Osteoblast (primary cell): ENCODE results near the gene UTP18. TPM values are rescaled to one million over a fixed set of nuclear protein-coding genes. Genes with fewer than 3 reads are reported as not detected.
"Not testable (repeated sequence)": the region's sequence is repeated elsewhere in the genome, so short reads cannot be mapped to it uniquely, and the experiment has no call there.

Experiments used
- DNase-seq: peaks from one replicate; pipeline ENCODE4 v3.0.0; 2011; ENCODE audit warnings: low spot score, mixed read lengths; ENCODE audit not compliant: insufficient read length; ENCODE audit errors: missing footprints
- H2AFZ ChIP-seq: 2 replicates; pipeline ENCODE4 v1.6.0; 2011; ENCODE audit warnings: mild to moderate bottlenecking, low read length
- H3K27ac ChIP-seq: 2 replicates; pipeline ENCODE4 v1.5.1; 2011; ENCODE audit warnings: mild to moderate bottlenecking, low read depth, low read length, moderate library complexity
- H3K27me3 ChIP-seq: 2 replicates; pipeline ENCODE4 v1.6.0; 2012; ENCODE audit warnings: mild to moderate bottlenecking, control low read depth, inconsistent platforms, low read length, moderate library complexity; ENCODE audit not compliant: insufficient read depth
- H3K36me3 ChIP-seq: 2 replicates; pipeline ENCODE4 v1.5.1; 2011; ENCODE audit warnings: mild to moderate bottlenecking, low read length, control low read depth, moderate library complexity; ENCODE audit not compliant: insufficient read depth
- H3K4me1 ChIP-seq: 2 replicates; pipeline ENCODE4 v1.5.1; 2011; ENCODE audit warnings: mild to moderate bottlenecking, low read length, control low read depth, moderate library complexity; ENCODE audit not compliant: insufficient read depth
- H3K4me2 ChIP-seq: 2 replicates; pipeline ENCODE4 v1.6.0; 2011; ENCODE audit warnings: mild to moderate bottlenecking, low read length; ENCODE audit not compliant: insufficient read depth
- H3K4me3 ChIP-seq: fragments of 200-600 bp; sonication (generic); 3 replicates; pipeline ENCODE4 v1.5.1; 2012; ENCODE audit warnings: mild to moderate bottlenecking, low read length, inconsistent platforms; ENCODE audit not compliant: insufficient read depth
- H3K79me2 ChIP-seq: 2 replicates; pipeline ENCODE4 v1.6.0; 2012; ENCODE audit warnings: mild to moderate bottlenecking, low read length, control low read depth, inconsistent platforms; ENCODE audit not compliant: insufficient read depth
- H3K9me3 ChIP-seq: 2 replicates; pipeline ENCODE4 v1.5.1; 2011; ENCODE audit warnings: low read depth, low read length, control low read depth
- H4K20me1 ChIP-seq: 2 replicates; pipeline ENCODE4 v1.6.0; 2012; ENCODE audit warnings: mild to moderate bottlenecking, low read length, control low read depth; ENCODE audit not compliant: insufficient read depth
- total RNA-seq: library from RNA; depleted of rRNA; stranded (reverse); fragments of >200 nt; gene quantifications from 2 replicates; pipeline ENCODE4 v1.2.3, GENCODE V29; 2012
- TF ChIP-seq, protein P1 (sequence below): IDR thresholded peaks from 2 replicates; pipeline ENCODE4 v1.5.1; 2011; ENCODE audit warnings: mild to moderate bottlenecking, low read depth, low read length, moderate library complexity; ENCODE audit errors: extremely low read depth

The UTP18 gene
- total RNA-seq, 1 donor: 38.0 TPM

DNA sequence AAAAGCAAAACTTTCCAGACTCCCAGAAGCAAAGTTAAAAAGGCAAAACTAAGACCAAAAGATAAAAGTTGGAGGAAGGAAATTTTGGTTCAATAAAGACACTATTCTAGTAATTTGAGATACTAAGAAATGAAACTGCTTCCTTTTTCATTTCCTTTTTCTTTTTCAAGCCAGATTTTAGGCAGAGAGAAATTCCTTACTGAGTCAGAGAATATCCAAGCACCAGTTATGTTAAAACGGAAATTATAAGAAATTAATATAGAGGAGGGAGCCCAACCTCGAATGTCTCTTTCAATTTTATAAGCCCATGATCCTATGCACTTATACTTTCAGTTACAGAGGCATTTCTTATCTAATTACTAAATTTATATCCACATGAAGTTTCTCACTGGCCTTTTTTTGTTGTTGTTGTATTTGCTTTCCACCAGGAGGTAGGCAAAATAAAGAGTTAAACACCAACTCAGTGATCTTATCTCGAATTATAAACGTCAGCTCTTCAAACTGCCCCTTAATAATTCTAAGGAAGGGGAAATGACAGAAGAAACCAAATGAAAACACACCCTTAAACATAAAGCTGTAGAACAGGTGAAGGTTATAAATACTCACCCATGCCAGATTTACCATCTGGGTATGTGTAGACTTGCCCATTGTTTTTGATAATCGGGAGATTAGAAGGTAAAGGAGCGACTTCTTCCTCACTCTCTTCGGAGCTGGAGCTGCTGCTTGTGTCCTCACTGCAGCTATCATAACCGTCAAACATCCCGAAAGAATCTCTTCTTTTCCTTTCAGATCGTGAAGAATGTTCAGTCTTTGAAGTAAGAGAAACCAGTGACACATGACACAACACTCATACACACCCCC is 35.7 kb upstream of the UTP18 start:
- Histone ChIP-seq H3K4me3 (no peak overlapping the region), H2AFZ (no peak overlapping the region), H3K79me2 (peaks cover 5% of the 10 kb centered on the region), H4K20me1 (no peaks in the 10 kb centered on the region), H3K9me3 (no peaks in the 10 kb centered on the region), H3K4me2 (peak overlapping the region; percentile 31), H3K36me3 (no peaks in the 10 kb centered on the region), H3K4me1 (peaks cover 13% of the 10 kb centered on the region), H3K27me3 (no peaks in the 10 kb centered on the region), H3K27ac (peak overlapping the region; percentile 10)
- TF ChIP-seq, protein P1, sequence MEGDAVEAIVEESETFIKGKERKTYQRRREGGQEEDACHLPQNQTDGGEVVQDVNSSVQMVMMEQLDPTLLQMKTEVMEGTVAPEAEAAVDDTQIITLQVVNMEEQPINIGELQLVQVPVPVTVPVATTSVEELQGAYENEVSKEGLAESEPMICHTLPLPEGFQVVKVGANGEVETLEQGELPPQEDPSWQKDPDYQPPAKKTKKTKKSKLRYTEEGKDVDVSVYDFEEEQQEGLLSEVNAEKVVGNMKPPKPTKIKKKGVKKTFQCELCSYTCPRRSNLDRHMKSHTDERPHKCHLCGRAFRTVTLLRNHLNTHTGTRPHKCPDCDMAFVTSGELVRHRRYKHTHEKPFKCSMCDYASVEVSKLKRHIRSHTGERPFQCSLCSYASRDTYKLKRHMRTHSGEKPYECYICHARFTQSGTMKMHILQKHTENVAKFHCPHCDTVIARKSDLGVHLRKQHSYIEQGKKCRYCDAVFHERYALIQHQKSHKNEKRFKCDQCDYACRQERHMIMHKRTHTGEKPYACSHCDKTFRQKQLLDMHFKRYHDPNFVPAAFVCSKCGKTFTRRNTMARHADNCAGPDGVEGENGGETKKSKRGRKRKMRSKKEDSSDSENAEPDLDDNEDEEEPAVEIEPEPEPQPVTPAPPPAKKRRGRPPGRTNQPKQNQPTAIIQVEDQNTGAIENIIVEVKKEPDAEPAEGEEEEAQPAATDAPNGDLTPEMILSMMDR: no peak
- no peak for DNase-seq

- H3K27ac ChIP-seq, H3K9me3 ChIP-seq: not testable (repeated sequence)
- H3K79me2 ChIP-seq: peaks cover 10% of the 10 kb centered on the region
Measured at GRCh38 chr17:51225523-51225922, 34.8 kb upstream of the UTP18 start.

DNA sequence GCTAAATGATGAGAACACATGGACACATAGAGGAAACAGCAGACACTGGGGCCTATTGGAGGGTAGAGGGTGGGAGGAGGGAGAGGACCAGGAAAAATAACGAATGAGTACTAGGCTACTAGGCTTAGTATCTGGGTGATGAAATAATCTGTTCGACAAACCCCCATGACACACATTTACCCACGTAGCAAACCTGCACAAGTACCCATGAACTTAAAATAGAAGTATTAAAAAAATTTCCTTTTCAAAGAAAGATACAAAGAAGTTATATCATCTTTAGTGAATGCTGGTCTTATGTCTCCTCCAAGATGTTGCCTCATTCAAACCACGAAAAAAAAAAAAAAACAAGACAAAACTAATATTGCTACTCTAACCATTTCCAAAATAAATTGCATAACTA is 32.2 kb upstream of the UTP18 start:
- Histone ChIP-seq H3K4me3 (no peak overlapping the region), H3K27me3 (no peaks in the 10 kb centered on the region), H3K27ac (peak overlapping the region; percentile 50), H3K9me3 (no peaks in the 10 kb centered on the region), H3K36me3 (no peaks in the 10 kb centered on the region), H2AFZ (no peak overlapping the region), H3K4me2 (no peak overlapping the region), H3K4me1 (peaks cover 20% of the 10 kb centered on the region), H4K20me1 (peaks cover 3% of the 10 kb centered on the region), H3K79me2 (peaks cover 21% of the 10 kb centered on the region)
- TF ChIP-seq, protein P1: no peak
- no peak for DNase-seq

More at GRCh38 chr17:51225523-51225922, 34.8 kb upstream of the UTP18 start:
- not testable (repeated sequence) for H2AFZ ChIP-seq, H3K4me2 ChIP-seq, H4K20me1 ChIP-seq, H3K36me3 ChIP-seq, H3K27me3 ChIP-seq, H3K4me3 ChIP-seq, DNase-seq
- H3K4me1 ChIP-seq: peaks cover 18% of the 10 kb centered on the region

GRCh38 chr17:51229889-51230288 is 30.5 kb upstream of the UTP18 start:
- H3K4me3 ChIP-seq: no peak overlapping the region
- TF ChIP-seq, protein P1: no peak
- H3K79me2 ChIP-seq: peaks cover 30% of the 10 kb centered on the region
- no peaks in the 10 kb centered on the region for H3K9me3 ChIP-seq
- H2AFZ ChIP-seq: no peak overlapping the region
- peaks cover 16% of the 10 kb centered on the region for H3K4me1 ChIP-seq
- H3K27ac ChIP-seq: peak overlapping the region; percentile 27
- H3K36me3 ChIP-seq: no peaks in the 10 kb centered on the region
- DNase-seq: no peak
- H4K20me1 ChIP-seq: peaks cover 3% of the 10 kb centered on the region
- H3K27me3 ChIP-seq: no peaks in the 10 kb centered on the region
- no peak overlapping the region for H3K4me2 ChIP-seq
